Non-pigmented ciliary epithelial cell (primary cell): ENCODE measurements around the gene PTPRN2.

Experiments used
- DNase-seq: peaks from one replicate; pipeline ENCODE4 v3.0.0-alpha.2; 2010; ENCODE audit warnings: low read depth

Gene PTPRN2

DNA sequence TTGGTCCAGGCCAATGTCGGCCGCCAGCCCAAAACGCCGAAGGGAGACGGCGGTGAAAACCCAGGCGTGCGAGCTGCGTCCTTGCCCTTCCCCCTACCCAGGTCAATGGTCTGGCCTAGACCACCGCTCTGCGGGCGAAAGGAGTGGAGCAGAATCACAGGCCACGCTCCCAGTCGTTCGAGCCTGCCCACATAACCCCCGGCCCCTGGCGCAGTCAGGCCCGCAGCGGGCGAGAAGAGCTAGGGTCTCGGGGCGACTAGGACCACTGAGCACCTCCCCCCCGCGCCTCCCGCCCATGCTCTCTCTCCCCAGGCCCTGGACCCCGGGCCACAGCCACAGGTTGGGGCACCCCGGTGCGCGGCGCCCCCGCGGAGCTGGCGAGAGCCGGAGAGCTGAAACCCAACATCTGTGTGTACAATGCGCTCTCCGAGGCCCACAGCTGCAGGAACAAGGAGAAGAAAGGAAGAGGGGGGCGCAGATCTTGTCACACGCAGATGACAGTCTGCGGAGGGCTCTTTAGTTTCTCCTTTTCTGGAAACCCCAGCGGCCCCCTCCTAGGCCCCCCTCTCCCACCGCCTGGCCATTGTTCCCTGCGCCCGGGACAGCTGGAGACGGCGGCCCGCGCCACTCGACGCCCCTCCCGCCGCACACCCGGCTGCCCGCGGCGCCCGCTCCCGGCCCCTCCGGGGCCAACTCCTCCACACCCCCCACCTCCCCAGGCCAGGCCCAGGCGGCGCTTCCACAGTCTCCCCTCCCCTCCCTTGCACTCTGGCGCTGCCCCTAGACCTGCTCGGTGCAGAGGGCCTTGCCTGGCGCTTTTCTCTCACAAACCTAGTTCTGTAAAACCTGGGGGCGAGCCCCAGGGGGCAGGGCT, 895.8 kb downstream of the PTPRN2 start:
- DNase-seq: no peak

DNA sequence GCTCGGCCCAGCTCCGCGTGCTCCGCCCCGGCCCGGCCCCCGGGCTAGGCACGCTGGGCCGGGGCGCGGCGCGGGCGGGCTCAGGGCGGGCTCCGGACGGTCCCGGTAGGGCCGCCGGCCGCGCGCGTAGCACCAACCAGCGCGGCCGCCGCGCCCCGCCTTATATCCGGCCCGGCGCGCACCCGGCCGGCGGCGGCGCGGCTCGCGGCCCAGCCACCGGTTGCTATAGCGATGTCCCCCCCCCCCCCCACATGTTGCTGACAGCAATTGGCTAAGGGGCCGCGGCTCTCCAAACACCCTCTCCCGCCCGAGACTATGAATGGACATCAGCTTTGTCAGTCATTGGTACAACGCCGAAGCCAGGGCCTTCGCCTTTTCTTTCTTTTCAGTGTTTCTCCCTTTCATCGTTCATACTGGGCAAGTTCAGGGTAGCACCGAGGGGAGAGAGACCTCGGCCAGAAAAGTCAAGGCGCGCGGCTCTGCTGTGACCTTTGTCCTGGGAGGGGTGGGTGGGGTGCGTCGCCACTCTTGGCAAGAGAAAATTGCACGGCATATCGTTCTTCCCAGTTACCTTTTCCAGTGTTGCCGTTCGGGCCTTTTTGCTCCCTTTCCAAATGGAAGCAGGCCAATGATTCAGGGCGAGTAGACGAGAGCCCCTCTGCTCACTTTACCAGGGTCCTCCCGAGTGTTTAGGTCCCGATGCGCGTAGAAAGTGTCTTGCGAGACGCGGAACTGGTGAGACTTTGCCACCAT, 896.6 kb downstream of the PTPRN2 start:
- DNase-seq: peak; percentile 22

GRCh38 chr7:157690058-157690832, 897.4 kb downstream of the PTPRN2 start:
- DNase-seq: no peak

- DNase-seq: no peak
Measured at GRCh38 chr7:157689269-157690057, 898.2 kb downstream of the PTPRN2 start.

GRCh38 chr7:157688533-157689268, 898.9 kb downstream of the PTPRN2 start:
- no peak for DNase-seq

DNA sequence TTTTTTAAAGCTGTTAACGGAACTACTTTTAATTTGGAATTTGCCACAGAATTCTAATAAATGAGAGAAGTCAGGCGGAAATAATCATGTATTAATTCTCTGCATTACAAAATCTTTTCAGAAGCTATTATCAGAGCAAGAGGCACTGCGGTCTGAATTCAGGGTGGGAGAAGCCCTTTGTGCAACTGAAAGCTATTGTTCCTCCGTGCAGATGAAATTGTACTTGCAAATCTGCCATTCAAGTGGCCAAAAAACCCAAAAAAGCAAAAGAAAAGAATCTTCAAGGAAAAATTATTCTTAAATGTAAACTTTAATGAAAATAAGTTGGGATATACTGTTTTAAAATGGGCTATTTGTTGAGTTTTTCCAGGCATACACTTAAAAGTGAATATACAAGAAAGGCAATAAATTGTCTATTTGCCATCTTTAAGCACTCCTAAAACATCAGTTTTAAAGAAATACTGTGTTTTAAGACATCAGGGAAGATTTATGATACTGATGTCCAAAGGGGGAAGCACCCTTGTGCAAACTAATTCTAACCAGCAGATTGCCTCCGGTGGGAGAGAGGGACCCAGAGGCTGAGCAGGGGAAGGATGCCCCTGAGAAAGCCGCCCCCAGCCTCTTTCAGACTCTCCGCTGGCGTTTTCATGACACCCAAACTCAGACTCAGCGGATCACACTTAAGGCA, 899.6 kb downstream of the PTPRN2 start:
- no peak for DNase-seq

DNA sequence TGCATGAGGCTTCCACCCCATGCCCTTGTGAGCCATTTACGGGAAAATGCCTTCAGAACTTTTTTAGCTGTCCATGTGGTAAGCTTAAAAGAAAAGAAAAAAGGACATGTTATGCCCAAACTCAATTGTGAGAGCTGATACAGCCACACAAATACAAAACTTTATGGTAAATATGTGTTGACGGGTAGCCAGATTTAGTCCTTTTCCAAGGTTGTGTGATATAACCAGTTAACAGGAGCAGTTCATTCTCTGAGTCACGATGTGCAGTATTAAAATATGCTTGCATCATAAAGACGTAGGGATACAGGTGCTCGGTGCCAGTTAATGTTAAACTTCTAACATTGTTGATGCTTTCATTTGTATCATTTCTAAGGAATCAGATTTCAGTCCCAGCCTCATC, 900.5 kb downstream of the PTPRN2 start:
- DNase-seq: no peak

GRCh38 chr7:157686285-157686894, 901.2 kb downstream of the PTPRN2 start:
- DNase-seq: no peak

DNA sequence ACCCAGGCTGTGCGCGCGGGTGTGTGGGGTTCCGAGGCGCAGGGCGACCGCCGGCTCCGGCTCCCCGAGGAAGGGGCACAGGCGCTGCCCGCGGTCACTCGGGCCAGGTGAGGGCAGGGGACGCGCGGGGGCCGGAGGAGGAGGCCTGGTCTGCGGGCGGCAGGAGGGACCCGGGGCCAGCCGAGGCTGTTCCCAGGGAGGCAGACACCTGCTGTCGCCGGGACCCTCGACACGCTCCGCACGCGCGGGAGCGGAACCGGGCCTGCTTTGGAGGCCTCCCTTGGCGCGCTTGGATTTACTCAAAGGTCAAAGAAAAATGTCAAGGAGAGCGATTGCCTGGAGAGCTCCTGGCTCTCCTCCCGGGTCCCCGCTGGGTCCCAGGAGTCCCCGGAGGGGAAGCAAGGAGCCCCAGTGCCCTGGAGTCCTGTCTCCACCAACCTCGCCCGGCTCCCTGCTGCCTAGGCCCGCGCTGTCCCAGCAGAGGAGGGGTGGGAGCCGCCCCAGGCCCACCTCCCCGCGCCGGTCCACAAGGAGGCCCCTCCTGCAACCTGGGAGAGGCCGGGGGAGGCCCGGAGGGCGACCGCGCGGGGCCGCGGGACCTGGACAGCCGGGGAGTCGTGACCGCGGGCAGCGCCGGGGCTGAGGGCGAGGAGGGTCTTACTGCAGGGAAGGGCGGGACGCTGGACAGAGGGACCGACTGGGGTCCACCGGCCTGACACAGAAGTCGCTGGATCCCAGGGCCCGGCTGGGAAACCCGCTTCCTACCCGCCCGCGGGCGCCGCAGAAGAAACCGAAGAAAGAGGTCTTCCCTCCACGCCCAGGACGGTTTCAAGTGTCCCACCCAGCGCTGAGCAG, 902.0 kb downstream of the PTPRN2 start:
- DNase-seq: no peak

- DNase-seq: no peak
Measured at GRCh38 chr7:157684909-157685429, 902.7 kb downstream of the PTPRN2 start.

DNA sequence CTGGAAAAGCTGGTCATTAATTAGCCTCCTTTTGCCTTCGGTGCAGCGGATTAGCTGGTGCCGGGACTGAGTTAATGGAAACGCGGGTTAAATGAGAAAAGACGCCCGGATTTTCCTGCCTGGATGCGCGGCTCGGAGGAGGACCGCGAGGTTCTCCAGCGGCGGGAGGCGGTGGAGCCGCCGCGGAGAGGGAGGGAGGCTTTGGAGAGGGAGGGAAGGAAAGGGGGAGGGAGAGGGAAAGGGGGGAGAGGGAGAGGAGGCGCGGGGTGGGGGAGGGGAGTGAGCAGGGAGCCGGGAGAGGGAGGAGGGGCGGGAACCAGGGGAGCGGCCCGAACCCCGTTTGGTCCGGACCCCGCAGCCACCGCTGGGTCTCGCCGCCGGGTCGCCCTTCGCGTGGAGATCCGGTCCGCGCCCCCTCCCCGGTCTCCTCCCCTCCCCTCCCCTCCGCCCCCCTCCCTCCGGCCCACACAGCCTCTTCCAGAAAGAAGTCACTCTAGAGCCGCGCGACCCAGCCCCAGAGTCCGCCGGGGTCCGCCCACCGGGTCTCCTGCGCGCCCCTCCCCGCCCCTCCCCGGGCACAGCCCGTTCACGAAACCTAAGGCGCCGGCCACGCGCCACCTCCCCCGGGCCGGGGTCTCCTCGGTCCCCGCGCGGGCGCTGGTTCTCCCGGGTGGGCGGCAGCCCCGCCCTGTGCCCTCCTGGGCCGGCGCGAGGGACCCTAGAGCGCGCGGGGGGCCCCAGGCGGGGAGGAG, 903.3 kb downstream of the PTPRN2 start:
- DNase-seq: no peak

- DNase-seq: no peak
Measured at GRCh38 chr7:157683747-157684156, 903.9 kb downstream of the PTPRN2 start.

DNA sequence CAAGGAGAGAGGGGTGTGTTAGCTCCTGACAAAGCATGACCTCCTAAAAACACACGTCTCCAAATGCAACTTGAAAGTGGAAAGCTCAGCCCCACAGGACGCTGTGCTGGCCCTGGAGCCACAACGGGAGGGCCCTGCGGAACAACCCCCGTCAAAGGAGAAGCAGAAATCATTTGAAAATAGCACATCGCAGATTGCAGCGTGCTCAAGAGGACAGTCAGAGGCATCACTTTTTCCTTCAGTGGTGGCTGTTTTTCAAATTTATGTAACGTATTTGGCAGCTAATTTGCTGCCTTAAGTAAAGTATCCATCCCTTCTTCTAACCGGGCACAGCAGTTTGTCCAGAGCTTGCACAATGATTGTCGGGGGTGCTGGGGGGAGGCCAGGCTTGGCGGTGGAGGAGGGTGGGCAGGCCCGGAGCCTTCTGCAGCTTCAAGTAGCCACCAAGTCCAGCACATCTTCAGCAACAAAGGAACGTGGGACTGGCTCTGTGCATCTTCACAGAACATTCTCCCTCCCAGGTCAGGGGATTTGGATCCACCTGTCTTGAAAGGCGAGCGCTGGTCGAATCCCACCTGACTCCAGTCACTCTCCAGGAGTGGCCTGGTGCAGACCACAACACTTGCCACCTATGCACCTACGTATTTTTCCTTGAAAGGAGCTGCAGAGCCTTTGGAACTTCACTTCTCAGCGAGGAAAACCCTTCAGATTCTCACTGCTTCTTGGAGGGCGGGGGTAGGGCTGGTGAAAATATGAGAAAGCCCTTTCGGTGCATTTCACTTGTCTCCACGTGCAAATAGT, 904.5 kb downstream of the PTPRN2 start:
- no peak for DNase-seq

- no peak for DNase-seq
Measured at GRCh38 chr7:157682064-157682945, 905.3 kb downstream of the PTPRN2 start.

GRCh38 chr7:157679607-157680006, 908.0 kb downstream of the PTPRN2 start:
- DNase-seq: no peak

- no peak for DNase-seq
Measured at GRCh38 chr7:157678501-157678900, 909.1 kb downstream of the PTPRN2 start.
